Amniotic stem cell (primary cell): ENCODE measurements around the gene MICAL2.

Experiments used
- DNase-seq: peaks from one replicate; lab custom pipeline; 2025; lab: John Stamatoyannopoulos, UW

MICAL2 gene

DNA sequence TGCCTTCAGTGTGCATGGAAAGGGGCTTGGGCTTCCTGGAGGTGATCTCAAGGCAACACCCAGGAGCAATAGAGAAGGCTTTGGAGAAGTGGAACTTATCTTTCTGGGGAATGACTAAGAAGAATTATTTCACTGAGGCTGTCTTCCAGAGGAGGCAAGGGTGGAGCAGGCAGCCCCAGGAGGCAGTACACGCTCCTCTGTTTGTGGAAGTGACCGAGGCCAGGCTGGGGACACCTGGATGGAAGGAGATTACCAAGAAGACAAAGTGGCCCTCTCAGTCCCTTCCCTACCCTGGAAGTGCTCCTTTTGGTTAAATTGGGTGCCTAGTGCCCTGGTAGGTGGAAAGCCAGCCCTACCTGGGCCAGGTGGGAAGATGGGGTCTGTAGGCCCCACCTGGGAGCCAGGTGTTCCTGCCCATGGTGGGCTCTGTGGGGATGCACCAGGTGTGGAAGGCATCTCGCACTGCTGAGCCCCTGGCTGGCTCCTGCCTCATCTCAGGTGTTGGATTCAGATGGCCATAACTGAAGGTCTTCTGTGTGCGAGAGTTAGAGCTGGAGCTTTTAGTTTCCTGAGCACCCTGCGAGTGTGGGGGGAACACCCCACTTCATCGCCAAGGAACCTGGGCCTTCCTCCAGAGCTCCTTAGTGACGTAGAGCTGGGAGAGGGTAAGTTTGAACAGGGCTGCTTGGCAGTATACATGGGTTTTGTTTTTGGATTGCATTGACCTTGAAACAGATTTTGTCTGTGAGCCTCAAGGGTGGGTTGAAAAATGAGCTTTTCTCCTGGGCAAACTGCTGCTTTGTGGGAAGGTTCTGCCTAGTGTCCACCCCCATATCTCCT lies 46.1 kb downstream of the MICAL2 start:
- no peak for DNase-seq

DNA sequence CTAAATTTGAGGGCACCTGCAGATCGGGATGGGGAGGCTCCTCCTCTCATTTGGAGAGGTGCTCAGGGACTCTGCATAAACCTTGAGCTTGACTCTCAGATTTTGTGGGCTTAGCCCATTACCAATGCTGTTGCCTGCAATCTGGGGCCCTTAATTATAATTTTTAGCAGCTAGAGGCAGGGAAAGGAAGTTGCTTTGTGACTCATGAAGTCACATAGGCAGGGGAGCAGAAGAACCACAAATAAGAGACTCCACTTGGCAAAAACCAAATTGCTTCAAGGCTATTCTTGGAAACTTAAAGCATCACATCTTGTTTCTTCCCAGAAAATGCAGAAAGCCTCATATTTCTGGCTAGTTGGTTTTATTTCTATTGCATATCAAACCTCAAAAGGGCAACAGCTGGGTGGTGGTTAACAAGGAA lies 46.9 kb downstream of the MICAL2 start:
- DNase-seq: no peak

DNA sequence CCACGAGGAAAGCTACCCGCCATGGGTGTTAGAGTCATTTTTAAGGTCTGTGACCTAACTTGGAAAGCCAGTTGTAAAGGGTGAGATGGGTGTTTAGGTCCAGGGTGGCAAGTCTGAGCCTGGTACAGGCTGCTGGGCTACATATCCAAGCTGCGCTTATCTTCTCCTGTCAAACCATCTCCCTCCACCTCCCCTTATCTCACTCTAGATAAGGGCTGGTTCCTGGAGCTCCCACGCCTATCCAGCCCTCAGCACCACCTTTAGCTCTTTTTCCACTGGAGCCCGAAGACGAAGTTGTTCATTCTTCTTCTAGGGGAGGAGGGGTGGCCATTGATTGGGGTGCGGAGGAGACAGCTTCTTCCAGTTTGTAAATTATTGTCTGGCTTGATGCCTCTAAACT lies 48.5 kb downstream of the MICAL2 start:
- no peak for DNase-seq

DNA sequence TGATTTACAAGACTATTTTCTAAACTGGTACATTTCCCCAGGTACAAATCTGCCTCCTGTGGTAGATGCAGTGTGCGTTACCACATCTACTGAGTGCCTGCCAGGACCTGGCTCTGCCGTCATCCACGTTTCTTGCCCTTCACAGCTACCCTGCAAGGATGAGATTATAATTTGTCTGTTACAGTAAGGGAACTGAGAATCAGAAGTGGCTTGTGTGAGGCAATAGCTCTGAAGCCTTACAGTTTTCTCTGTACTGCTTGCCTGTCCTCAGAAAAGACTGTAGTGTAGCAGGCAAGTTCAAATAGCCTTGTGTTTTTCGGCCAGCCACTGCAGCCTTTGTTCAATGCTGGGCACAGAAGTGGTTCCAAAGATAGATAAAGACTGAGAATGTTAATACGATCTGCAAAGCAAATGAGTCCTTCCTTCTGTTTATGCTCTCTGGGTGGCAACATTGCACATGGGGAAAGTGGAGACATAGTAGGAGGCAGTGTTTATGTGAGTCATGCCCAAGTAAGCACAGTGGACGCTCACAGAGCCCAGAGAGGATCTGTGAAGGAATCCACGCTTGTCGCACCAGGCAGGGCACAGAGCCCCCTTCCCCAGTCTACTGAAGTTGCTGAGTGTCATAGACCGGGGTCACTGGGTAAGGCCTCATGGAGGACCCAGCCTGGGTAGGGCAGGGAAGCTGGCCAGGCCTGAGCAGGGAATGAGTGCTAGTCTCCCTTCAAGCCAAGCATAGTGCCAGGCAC lies 49.1 kb downstream of the MICAL2 start:
- DNase-seq: peak; percentile 51

DNA sequence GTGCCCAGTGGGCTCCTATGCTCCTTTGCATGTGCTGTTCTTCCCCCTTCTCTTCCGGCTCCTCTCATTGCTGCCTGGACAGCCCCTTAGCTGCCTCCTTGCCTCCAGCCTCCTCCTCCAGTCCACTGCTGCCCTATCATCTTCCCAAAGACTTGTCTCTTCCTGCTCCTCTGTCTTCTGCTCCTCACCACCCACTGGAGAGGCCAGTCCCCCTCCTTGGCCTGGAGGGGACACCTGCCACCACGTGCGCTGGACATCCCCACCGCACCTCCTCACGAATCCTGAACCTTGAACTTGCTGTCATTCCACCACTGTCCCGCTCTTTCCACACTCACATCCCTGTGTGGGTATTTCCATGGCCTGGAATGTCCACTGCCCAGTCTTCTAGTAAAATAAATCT lies 49.8 kb downstream of the MICAL2 start:
- no peak for DNase-seq

DNA sequence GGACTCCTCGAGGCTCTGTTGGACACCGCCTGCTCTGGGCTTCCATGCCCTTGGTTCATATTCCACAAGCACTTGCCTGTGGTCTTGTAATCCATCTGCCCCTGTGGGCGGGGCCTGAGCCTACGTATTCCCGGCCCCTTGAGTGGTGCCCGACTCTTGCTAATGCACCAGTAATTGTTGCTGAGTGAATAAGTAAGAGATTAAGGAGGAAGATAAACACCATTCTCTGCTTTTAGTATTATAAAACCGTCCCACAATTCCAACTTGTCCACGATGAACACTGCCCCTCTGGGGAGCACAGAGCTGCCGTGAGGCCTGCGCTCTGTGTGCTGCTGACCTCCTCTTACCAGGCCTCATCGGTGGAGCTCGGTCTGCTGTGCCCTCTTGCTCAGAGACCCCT lies 50.3 kb downstream of the MICAL2 start:
- no peak for DNase-seq

DNA sequence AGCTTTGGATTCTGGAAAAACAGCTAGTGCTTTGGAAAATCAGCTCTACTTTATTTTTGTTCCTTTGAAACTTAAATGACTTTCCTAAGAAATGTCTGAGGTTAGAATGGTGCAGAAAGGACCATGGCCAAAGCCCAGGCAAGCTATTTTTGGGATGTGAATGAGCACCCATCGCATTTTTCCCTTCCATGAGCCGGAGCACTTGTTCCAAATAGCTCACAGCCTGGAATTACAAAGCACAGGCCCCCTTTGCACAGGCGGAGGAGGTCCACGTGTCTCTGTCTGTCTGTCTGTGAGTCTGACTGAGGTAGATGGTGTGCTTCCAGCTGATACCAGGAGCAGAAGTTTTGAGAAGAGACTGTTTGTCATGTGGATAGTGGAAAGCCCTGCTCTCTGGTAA lies 50.7 kb downstream of the MICAL2 start:
- no peak for DNase-seq

DNA sequence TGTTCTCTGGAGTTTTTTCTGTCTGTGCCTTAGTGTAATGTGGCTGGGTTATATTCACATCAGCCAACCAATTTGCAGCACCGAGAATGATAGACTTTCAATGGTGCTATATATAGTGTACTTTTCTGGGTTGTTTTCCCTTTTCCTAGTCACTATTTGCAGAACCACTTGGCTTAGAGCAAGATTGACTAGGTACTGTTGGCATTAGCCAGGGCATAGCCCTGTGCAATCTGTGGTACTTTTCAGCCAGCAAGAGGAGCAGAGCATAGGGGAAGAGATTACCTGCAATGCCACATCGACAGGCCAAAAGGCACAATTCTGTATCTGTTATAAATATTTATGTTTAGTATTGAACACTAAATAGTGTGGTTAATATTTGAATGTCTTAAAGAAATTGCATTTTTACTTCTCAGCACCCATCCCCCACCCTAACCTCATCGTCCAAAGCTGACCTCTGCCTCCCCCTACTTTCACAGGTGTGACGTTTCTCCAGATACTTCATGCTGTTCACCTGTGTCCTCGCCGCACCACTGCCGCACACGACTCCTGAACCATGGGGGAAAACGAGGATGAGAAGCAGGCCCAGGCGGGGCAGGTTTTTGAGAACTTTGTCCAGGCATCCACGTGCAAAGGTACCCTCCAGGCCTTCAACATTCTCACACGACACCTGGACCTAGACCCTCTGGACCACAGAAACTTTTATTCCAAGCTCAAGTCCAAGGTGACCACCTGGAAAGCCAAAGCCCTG lies 51.4 kb downstream of the MICAL2 start:
- DNase-seq: no peak

DNA sequence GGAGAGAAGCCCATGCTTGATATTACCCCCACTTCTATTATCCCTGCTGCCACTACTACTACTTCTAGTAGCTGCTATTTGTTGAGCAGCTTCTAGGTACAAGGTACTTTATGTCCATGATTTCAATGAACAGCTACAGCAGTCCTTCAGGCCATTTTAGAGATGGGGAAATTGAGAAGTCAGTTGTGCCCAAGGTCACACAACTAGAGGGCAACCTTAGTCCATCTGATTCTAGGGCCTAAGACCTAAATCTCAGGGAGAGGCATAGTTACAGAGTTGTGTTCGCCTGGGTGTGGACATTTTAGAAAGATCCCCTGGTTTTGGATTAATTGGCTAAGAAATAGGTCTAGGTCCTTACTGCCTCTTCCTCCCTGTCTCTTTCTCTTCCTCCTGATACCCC lies 52.3 kb downstream of the MICAL2 start:
- DNase-seq: no peak

DNA sequence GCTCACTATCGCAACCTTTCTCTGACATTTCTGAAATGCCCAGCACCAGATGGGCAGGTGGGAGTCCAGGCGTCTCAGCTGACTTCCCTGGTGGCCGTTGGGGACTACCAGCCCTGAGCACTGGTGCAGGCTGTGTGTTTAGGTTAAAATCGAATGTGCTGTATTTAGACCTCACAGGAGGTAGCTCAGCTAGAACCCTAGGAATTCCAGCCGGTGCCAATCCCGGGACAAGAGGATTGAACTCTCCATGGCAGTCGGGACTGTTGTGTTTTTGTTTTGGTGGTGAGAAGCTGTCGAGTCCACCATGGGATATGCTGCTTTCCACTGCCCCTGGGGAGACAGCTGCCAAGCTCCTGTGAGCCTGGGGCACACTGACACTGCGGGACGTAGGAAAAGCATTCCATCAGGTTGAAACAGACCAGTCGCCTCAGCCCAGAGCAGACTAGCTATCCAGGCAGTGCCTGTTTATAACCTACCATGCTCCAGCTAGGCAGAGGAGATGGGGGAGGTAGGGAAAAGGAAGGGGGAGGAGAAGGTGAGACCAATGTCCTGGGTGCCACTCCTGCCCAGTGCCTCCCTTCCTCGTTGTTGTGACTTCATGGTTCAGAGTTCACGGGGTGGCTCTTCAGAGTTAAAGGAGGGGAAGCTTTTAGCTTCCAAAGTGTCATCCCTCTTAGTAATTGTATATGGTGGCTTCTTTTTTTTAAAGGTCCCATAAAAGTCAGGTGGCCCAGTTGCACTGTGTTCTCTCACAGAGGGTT lies 53.0 kb downstream of the MICAL2 start:
- DNase-seq: peak; percentile 49

DNA sequence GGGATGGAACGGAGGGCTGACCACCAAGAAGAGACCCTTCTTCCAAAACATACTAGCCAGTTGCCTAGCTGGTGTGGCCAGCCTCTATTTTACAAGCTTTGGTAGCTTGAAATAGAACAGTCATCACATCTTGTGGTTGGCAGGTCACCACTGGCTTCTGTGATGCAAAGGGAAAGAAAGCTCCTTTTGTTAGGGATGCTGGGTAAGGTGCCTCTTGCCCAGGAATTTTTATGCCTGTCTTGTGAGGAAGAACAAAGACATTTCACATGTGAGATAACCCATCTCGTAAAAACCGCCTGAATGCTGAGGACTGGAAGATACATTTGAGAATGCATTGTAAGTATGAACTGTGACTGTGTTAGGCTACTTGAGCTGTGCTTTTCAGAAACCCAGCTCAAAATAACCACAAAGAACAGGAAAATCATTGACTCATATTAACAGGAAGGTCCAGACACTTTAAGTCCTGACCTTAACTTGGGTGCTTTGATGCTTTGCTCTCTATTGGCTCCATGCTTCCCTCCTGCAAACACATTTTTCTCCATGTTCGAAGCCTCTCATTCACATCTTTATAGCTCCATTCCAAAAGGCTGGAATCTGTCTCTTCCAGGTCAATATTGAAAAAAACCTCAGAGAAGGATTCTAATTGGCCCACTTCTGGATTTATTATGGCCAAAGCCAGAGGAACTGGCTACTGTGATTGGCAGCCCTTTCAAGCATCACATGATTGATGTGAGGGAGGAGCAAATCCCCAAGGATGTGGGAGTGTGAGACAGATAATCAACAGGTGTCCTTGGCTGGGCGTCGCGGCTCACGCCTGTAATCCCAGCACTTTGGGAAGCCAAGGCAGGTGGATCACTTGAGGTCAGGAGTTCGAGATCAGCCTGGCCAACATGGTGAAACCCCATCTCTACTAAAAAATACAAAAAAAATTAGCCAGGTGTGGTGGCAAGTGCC lies 53.9 kb downstream of the MICAL2 start:
- DNase-seq: no peak

DNA sequence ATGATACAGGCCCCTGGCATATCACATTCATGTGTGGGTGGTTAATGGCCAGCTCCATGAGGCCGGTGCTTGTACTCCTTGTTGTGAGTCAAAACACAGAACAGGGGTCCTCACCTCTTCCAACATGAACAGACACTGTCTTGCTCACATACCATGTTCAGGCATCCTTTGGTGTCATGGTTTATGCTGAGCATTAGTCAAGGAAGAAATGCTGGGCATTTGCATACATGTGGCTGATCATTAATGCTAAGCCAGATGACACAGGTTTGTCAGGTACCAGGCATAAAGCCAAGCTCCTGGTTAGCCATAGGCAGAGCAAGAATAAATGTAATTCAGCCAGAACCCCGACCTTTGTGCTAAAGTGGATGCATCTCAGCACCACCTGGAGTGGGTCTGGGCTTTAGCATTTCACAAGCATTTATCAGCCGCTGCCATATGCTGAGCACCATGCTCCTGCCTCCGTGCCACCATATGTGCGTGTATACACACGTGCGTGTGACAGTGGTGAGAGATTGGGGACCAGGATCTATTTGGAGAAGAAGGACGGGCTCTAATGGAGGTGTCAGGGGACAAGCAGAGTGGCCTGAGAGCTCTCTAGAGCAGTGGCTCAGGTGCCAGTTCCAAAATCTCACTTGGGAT lies 55.0 kb downstream of the MICAL2 start:
- DNase-seq: no peak

DNA sequence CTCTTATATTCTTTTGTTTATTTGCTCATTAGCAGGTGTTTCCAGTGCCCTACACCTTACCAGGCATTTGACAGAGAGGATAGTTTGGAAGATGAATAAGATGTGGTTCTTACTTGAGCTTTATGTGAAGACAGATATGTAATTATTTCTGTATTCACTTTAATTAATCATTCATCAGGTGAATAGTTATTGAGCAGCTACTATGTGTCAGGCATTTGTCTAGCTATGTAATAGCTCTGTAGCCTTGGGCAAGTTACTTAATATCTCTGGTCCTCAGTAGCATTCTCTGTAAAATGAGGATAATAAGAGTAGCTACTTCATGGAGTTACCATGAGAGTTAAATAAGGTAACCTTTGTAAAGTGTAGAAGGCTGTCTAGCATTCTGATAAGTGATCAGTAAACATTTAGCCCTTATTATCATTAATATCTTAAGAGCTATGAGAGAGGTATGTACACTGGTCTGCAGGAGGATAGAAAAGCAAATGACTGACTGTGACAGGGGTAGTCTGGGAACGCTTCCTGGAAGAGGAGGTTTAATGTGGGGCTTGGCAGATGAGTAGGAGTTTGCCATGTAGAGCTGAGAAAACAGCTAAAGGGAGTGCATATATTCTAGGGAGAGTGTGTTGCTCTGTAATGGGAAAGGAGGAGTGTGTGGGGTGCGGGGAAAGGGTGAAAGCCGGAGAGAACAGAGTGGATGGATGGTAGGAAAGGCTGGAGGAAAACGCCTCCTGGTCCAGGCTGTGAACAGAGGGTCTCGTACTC lies 56.1 kb downstream of the MICAL2 start:
- no peak for DNase-seq

DNA sequence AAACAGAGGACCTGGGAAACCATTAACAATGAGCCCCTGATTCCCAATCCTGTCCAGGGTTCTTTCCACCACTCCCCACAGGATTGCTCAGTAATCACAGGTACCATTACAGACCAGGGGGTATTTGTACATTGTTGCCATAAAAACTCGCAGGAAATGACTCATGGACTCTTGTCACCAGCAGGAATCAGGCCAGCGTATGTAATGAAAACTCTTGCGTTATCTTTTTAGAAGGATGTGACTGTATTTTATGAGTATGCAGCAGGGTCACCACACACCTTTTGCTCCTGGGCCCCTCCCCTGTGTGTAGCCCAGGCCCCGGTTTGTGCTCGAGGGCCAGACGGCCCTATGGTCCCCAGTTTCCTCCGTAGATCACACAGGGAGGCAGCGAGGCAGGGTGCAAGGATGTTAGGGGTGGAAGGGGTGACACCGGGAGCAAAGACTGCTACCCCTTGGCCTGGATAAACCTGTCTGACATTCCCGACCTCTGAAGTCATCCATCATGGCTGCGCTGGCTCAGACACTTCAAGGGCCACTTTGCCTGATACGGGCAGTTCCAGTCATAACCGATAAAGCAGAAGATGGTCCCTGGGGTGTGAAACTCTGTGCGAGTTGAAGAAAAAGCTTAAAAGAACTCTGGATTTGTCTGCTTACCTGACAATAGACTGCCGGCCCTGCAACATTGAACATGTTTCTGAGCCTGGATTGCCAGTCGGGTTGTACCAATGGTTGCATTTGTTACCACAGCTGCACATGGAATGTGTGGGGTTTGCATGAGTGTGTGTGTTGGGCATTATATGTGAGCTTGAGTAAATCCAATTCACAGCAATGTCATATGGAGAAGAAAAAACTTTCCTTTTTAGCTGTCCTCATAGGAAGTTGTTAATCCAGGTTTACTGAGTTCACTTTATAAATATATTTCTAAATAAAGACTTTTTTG lies 56.9 kb downstream of the MICAL2 start:
- DNase-seq: peak; percentile 29

DNA sequence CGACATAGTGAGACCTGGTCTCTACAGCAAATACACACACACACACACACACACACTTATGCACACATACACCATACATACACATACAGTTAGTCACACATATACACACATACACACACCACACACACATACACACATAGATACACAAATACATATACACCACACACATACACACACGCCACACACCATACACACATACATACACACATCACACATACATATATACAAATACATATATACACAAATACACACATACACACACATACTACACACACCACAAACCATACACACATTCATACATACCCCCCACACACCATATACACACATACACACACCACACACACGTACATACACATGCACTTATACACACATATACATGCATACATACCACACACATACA lies 57.7 kb downstream of the MICAL2 start:
- DNase-seq: no peak

DNA sequence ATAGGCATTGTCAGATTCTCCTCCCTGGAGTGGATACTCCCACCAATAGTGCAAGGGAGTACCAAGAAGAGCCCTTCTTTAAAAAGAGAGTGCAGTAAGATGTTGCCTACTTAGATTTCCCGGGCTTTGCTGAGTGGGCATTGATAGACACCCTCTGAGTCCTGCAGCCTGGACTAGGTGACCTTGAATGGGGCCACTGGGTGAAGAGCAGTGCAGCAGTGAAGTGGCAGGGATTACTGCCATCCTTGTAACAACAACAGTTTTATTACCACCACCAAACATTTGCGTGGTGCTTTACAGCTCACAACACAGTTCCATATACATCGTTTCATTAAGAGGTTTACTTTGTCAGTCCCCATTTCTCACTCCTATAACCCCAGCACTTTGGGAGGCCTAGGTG lies 59.4 kb downstream of the MICAL2 start:
- DNase-seq: no peak

DNA sequence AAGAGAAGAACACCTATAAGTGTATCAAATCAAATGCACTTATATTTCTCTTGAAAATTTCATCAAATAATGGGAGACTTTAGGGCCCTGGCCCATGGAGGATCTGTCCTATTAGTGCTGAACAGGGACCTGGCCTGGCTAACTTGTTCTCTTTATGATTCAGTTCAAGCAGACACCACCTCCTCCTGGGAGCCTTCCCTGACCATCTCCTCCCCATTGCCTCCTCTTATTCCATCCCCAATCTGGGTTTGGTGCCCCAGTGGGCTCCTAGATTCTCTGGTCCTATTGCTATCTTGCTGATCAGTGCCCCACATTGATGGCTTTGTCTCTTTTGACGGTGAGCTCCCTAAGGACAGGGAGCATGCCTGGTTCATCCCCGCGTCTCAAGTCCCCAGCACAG lies 60.1 kb downstream of the MICAL2 start:
- no peak for DNase-seq

DNA sequence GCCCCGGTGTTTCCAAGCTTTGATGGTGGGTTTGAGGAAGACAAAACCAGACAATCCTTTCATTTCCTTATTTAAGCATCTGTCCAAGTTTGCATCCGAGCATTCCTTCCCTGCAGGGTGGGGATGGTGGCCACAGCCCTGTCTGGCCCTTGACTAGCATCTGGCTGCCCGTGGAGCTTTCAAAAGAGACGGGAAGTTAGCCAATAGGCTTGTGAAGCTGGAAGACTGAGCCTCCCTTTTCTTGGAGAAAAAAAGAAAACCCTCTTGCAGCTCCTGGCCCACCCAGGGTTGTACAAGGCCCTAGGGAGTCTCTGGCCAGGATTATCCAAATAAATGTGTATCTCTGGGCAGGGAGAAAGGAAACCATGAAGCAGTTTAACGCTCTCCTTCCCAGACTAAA lies 60.6 kb downstream of the MICAL2 start:
- no peak for DNase-seq
